SK-N-SH treated with all-trans-retinoic acid at 6 μM for 48 hours (cell line): ENCODE measurements around the gene RAD51B.

Source experiments
- ATAC-seq: fragments of 200-7000 bp; cut with Tn5 transposase; 3 replicates; pipeline ENCODE4 v1.9.1; 2020; ENCODE audit warnings: mild to moderate bottlenecking, moderate library complexity
- ARNTL ChIP-seq: fragments of 450-650 bp; formaldehyde crosslinking; IDR thresholded peaks from 2 replicates; pipeline ENCODE4 v1.5.0; 2020; ENCODE audit warnings: low read depth, mild to moderate bottlenecking, moderate library complexity, borderline replicate concordance
- BACH2 ChIP-seq: fragments of 250-450 bp; sonication (Bioruptor Pico); IDR thresholded peaks from 2 replicates; pipeline ENCODE4 v1.9.0; 2021; ENCODE audit warnings: mild to moderate bottlenecking, borderline replicate concordance
- CSDC2 ChIP-seq: fragments of 250-450 bp; sonication (Bioruptor Pico); IDR thresholded peaks from 2 replicates; pipeline ENCODE4 v1.5.0; 2020; ENCODE audit warnings: mild to moderate bottlenecking, moderate library complexity
- ESRRG ChIP-seq: fragments of 250-450 bp; sonication (Bioruptor Pico); IDR thresholded peaks from 2 replicates; pipeline ENCODE4 v1.6.1; 2021; ENCODE audit warnings: mild to moderate bottlenecking
- GLIS3 ChIP-seq: fragments of 250-450 bp; sonication (Bioruptor Pico); IDR thresholded peaks from 2 replicates; pipeline ENCODE4 v1.5.0; 2020; ENCODE audit warnings: mild to moderate bottlenecking, moderate library complexity
- ISL1 ChIP-seq: fragments of 250-450 bp; sonication (Bioruptor Pico); IDR thresholded peaks from 2 replicates; pipeline ENCODE4 v2.1.2; 2022; ENCODE audit warnings: mild to moderate bottlenecking, moderate library complexity
- OSR1 ChIP-seq: fragments of 250-450 bp; sonication (Bioruptor Pico); IDR thresholded peaks from 2 replicates; pipeline ENCODE4 v1.8.0; 2022; ENCODE audit warnings: moderate library complexity, mild to moderate bottlenecking, inconsistent platforms
- PPARA ChIP-seq: fragments of 250-450 bp; sonication (Bioruptor Pico); IDR thresholded peaks from 2 replicates; pipeline ENCODE4 v1.5.0; 2020; ENCODE audit warnings: mild to moderate bottlenecking, borderline replicate concordance
- RARB ChIP-seq: fragments of 250-450 bp; sonication (Bioruptor Pico); IDR thresholded peaks from 2 replicates; pipeline ENCODE4 v1.8.0; 2021; ENCODE audit warnings: mild to moderate bottlenecking, moderate library complexity
- SNAI2 ChIP-seq: fragments of 250-450 bp; sonication (Bioruptor Pico); IDR thresholded peaks from 2 replicates; pipeline ENCODE4 v1.5.0; 2020; ENCODE audit warnings: mild to moderate bottlenecking, moderate library complexity
- TCF4 ChIP-seq: fragments of 250-450 bp; sonication (Bioruptor Pico); IDR thresholded peaks from 2 replicates; pipeline ENCODE4 v1.8.0; 2021; ENCODE audit warnings: mild to moderate bottlenecking, moderate library complexity, borderline replicate concordance
- TOX ChIP-seq: fragments of 250-450 bp; sonication (Bioruptor Pico); IDR thresholded peaks from 2 replicates; pipeline ENCODE4 v1.8.0; 2021; ENCODE audit warnings: mild to moderate bottlenecking, moderate library complexity, borderline replicate concordance
- ZC3H10 ChIP-seq: fragments of 250-450 bp; sonication (Bioruptor Pico); IDR thresholded peaks from 2 replicates; pipeline ENCODE4 v1.5.1; 2021; ENCODE audit warnings: mild to moderate bottlenecking, moderate library complexity
- ZFP3 ChIP-seq: fragments of 250-450 bp; sonication (Bioruptor Pico); IDR thresholded peaks from 2 replicates; pipeline ENCODE4 v1.5.0; 2020; ENCODE audit warnings: mild to moderate bottlenecking, moderate library complexity
- ZFP30 ChIP-seq: fragments of 450-650 bp; formaldehyde crosslinking; IDR thresholded peaks from 2 replicates; pipeline ENCODE4 v1.5.0; 2022; ENCODE audit warnings: mild to moderate bottlenecking, moderate library complexity
- ZNF565 ChIP-seq: fragments of 450-650 bp; formaldehyde crosslinking; conservative IDR thresholded peaks from 2 replicates; pipeline ENCODE4 v1.5.0; 2020; ENCODE audit warnings: low read depth, mild to moderate bottlenecking, moderate library complexity
- ZNF70 ChIP-seq: fragments of 450-650 bp; formaldehyde crosslinking; IDR thresholded peaks from 2 replicates; pipeline ENCODE4 v1.5.0; 2020; ENCODE audit warnings: mild to moderate bottlenecking, moderate library complexity
- TF ChIP-seq, protein P1 (sequence below): fragments of 250-450 bp; sonication (Bioruptor Pico); IDR thresholded peaks from 2 replicates; pipeline ENCODE4 v1.5.1; 2020; ENCODE audit warnings: low read depth, mild to moderate bottlenecking, moderate library complexity
- TF ChIP-seq, protein P2 (sequence below): fragments of 250-450 bp; sonication (Bioruptor Pico); IDR thresholded peaks from 2 replicates; pipeline ENCODE4 v1.5.1; 2021; ENCODE audit warnings: mild to moderate bottlenecking, moderate library complexity
- TF ChIP-seq, protein P3 (sequence below): fragments of 250-450 bp; sonication (Bioruptor Pico); IDR thresholded peaks from 2 replicates; pipeline ENCODE4 v1.8.0; 2021; ENCODE audit warnings: low read depth, mild to moderate bottlenecking, moderate library complexity, borderline replicate concordance
- TF ChIP-seq, protein P4 (sequence below): fragments of 250-450 bp; sonication (Bioruptor Pico); IDR thresholded peaks from 2 replicates; pipeline ENCODE4 v1.5.0; 2020; ENCODE audit warnings: mild to moderate bottlenecking, moderate library complexity

The RAD51B gene

DNA sequence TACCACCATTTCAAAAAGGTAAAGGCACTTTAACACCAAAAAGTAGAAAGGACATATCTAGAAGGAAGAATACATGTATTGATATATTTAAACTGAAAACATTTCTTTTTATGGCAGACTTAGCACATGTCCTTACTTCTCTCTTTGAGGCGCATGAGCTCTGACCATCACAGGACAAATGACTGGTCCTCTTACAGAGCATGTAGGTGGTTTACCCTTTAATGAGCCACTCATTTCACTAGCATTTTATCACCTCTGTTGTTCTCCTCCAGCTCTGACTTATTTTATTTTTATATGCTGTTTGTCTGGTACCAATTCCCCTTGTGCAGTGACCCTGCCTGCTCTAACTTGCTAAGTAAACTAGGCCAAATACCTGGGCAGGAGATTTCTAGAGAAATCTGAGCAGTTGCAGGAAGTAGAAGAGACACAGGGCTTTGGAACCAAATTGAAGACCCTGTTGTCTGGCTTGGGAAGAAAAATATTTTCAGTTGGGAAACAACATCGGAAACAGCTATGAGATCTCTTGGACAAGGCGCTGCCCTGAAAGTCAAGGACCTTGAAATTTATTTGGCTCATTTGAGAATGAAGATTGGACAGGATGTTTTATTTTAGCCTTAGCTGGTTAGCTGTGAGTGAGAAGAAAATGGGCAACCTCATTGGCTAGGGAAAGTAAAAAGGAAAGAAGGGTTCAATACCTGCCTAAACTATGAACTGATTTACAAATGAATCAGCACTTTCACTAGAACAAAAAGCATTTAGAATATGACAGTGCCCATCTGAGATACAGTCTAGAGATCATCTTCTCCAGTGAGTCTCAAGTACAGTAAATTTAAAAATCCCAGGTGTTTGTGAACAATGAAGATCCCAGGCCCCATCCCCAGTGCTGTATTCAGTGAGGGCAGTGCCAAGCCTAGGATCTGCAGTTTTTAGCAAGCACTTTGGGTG lies 598.9 kb downstream of the RAD51B start:
- TF ChIP-seq RARB (CRISPR knock-in tag) (no peak), CSDC2 (no peak), TOX (CRISPR knock-in tag) (no peak), ISL1 (CRISPR knock-in tag) (no peak), OSR1 (CRISPR knock-in tag) (no peak), GLIS3 (CRISPR knock-in tag) (no peak), ZFP30 (CRISPR knock-in tag) (no peak), ESRRG (CRISPR knock-in tag) (no peak), ZNF70 (CRISPR knock-in tag) (no peak)
- TF ChIP-seq, protein P1, sequence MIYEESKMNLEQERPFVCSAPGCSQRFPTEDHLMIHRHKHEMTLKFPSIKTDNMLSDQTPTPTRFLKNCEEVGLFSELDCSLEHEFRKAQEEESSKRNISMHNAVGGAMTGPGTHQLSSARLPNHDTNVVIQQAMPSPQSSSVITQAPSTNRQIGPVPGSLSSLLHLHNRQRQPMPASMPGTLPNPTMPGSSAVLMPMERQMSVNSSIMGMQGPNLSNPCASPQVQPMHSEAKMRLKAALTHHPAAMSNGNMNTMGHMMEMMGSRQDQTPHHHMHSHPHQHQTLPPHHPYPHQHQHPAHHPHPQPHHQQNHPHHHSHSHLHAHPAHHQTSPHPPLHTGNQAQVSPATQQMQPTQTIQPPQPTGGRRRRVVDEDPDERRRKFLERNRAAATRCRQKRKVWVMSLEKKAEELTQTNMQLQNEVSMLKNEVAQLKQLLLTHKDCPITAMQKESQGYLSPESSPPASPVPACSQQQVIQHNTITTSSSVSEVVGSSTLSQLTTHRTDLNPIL (CRISPR knock-in tag) = no peak
- TF ChIP-seq, protein P2, sequence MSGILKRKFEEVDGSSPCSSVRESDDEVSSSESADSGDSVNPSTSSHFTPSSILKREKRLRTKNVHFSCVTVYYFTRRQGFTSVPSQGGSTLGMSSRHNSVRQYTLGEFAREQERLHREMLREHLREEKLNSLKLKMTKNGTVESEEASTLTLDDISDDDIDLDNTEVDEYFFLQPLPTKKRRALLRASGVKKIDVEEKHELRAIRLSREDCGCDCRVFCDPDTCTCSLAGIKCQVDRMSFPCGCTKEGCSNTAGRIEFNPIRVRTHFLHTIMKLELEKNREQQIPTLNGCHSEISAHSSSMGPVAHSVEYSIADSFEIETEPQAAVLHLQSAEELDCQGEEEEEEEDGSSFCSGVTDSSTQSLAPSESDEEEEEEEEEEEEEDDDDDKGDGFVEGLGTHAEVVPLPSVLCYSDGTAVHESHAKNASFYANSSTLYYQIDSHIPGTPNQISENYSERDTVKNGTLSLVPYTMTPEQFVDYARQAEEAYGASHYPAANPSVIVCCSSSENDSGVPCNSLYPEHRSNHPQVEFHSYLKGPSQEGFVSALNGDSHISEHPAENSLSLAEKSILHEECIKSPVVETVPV = no peak
- no peak for ATAC-seq

DNA sequence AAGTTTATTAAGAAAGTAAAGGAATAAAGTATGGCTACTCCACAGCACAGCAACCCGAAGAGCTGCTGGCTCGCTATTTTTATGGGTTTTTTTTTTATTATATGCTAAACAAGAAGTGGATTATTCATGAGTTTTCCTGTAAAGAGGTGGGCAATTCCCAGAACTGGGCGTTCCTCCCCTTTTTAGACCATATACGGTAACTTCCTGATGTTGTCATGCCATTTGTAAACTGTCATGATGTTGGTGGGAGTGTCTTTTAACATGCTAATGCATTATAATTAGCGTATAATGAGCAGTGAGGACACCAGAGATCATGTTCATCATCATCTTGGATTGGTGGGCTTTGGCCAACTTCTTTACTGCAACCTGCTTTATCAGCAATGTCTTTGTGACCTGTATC lies 600.8 kb downstream of the RAD51B start:
- ATAC-seq = no peak
- no peak for TF ChIP-seq ZFP3 (CRISPR knock-in tag)
- TF ChIP-seq ESRRG (CRISPR knock-in tag) = no peak
- no peak for TF ChIP-seq RARB (CRISPR knock-in tag)

DNA sequence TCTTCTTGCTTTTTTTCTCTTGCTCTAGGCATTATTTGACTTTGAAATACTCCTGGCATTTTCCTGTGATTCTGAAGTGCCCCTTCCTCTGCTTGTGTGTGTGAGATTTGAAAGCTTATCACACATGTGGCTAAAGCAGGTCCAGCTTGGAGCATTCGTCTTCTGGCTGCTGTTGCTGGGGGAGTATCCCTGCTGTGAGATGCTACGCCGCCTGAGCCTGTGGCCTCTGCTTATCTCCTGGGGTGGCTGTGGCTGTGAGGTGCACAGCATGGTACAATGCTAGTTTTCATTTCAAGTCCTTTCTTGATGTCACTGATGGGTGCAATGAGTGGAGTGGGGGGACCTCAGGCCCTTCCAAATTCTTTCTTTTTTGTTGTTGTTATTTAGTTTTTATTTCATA lies 601.5 kb downstream of the RAD51B start:
- no peak for ATAC-seq
- TF ChIP-seq ZNF565 (no peak), SNAI2 (CRISPR knock-in tag) (no peak), GLIS3 (CRISPR knock-in tag) (no peak), ESRRG (CRISPR knock-in tag) (no peak), ARNTL (CRISPR knock-in tag) (no peak)

DNA sequence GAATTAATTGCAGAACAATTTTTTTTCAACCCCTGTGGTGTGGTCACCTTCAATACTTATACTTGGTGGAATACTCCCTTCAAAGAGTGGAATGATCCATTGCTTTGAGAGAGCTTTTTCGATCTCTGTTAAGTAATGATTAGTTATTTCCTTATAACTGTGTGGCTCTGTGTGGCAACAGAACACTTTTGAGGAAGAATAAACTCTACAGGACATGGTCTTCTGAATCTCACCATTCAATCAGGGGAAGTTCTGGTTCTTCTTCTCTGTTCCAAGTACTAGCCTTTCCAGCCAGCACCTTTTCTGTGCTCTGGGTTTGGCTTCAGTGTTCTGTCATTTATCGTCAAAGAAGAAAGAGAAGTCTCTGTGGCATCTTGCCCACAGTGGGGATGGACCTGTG lies 604.1 kb downstream of the RAD51B start:
- TF ChIP-seq, protein P3, sequence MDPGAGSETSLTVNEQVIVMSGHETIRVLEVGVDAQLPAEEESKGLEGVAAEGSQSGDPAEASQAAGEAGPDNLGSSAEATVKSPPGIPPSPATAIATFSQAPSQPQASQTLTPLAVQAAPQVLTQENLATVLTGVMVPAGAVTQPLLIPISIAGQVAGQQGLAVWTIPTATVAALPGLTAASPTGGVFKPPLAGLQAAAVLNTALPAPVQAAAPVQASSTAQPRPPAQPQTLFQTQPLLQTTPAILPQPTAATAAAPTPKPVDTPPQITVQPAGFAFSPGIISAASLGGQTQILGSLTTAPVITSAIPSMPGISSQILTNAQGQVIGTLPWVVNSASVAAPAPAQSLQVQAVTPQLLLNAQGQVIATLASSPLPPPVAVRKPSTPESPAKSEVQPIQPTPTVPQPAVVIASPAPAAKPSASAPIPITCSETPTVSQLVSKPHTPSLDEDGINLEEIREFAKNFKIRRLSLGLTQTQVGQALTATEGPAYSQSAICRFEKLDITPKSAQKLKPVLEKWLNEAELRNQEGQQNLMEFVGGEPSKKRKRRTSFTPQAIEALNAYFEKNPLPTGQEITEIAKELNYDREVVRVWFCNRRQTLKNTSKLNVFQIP = no peak
- TF ChIP-seq PPARA (CRISPR knock-in tag) (no peak), ISL1 (CRISPR knock-in tag) (no peak), ZNF70 (CRISPR knock-in tag) (no peak), OSR1 (CRISPR knock-in tag) (no peak), TCF4 (CRISPR knock-in tag) (no peak), BACH2 (CRISPR knock-in tag) (no peak), ZNF565 (no peak), ZC3H10 (CRISPR knock-in tag) (no peak), ESRRG (CRISPR knock-in tag) (no peak), GLIS3 (CRISPR knock-in tag) (no peak), ARNTL (CRISPR knock-in tag) (no peak), SNAI2 (CRISPR knock-in tag) (no peak), RARB (CRISPR knock-in tag) (no peak), TOX (CRISPR knock-in tag) (no peak), ZFP3 (CRISPR knock-in tag) (no peak), ZFP30 (CRISPR knock-in tag) (no peak)
- TF ChIP-seq, protein P2 = no peak
- TF ChIP-seq, protein P1 (CRISPR knock-in tag) = no peak
- TF ChIP-seq, protein P4, sequence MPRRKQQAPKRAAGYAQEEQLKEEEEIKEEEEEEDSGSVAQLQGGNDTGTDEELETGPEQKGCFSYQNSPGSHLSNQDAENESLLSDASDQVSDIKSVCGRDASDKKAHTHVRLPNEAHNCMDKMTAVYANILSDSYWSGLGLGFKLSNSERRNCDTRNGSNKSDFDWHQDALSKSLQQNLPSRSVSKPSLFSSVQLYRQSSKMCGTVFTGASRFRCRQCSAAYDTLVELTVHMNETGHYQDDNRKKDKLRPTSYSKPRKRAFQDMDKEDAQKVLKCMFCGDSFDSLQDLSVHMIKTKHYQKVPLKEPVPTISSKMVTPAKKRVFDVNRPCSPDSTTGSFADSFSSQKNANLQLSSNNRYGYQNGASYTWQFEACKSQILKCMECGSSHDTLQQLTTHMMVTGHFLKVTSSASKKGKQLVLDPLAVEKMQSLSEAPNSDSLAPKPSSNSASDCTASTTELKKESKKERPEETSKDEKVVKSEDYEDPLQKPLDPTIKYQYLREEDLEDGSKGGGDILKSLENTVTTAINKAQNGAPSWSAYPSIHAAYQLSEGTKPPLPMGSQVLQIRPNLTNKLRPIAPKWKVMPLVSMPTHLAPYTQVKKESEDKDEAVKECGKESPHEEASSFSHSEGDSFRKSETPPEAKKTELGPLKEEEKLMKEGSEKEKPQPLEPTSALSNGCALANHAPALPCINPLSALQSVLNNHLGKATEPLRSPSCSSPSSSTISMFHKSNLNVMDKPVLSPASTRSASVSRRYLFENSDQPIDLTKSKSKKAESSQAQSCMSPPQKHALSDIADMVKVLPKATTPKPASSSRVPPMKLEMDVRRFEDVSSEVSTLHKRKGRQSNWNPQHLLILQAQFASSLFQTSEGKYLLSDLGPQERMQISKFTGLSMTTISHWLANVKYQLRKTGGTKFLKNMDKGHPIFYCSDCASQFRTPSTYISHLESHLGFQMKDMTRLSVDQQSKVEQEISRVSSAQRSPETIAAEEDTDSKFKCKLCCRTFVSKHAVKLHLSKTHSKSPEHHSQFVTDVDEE (CRISPR knock-in tag) = no peak
- no peak for ATAC-seq
